ENCODE measurements around the gene HAUS8.

HAUS8 gene

DNA sequence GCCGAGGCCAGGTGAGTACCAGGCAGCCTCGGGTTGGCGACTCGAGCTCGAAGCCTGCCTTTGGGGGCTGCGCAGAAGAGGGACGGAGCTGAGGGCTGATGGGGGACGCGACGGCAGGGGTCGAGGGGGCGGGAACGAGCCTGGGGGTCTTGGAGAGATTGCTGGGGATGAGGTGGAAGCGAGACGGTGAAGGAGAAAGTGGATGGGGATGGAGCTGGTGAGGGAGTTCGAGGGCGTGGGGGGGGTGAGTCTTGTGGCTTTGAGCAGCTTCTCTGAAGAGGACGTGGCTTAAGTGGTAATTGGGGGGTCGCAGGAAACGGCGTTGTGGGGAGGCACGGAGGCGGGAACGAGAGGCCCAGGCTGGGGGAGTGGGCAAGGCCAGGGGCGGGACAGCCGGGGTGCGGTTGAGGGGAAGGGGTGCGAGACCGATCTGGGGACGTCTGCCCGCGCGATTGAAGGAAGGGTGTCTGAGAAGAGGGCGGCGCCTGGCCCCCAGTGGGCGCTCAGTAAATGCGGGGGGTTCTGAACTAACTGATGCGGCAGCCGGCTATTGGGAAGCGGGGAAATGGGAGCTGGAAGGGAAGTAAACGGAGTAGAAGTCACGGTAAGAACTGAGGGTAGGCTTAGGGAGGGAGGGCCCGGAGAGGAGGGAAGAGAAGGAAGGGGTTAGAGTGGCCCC is 751 bp upstream of the HAUS8 start:
- DNase-seq: peak; percentile 59

DNA sequence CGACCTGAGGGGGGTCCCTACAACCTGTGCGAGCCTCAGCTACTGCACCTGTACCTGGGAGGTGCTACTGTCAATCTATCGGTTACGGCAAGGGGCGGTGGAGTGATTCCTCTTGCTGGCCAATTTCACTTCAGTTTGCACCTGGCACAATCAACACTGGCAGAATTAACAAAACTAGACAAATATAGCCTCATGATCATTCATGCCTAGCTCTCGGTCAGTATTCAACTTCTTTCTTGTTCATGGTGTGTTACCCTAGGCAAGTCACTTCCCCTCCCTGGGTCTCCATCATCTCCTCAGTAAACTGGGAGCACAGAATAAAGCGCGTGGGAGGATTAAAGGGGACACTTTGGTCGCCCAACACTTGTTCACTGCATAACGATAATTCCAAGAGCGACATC is 618 bp downstream of the HAUS8 start:
- no peak for DNase-seq

- DNase-seq: no peak
Measured at GRCh38 chr19:17073869-17074633, 1.2 kb downstream of the HAUS8 start.

GRCh38 chr19:17070912-17071311 is 4.3 kb downstream of the HAUS8 start:
- DNase-seq: no peak

DNA sequence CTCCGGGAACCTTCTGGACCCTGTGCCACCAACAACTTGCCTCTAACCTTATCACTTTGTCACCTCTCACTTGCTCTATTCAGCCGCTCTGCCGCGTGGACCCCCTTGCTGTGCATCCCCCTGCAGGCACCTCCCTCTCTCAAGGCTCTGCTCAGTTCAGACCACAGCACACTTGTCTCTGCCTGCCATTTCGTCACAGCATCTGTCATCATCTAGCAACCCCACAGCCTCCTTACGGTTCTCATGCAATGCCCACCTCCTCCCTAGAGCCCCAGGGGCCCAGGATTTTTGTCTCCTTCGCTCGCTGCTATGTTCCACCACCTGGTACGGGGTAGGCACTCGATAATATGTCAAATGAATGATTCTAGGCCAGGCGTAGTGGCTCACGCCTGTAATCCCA is 4.8 kb downstream of the HAUS8 start:
- DNase-seq: no peak

DNA sequence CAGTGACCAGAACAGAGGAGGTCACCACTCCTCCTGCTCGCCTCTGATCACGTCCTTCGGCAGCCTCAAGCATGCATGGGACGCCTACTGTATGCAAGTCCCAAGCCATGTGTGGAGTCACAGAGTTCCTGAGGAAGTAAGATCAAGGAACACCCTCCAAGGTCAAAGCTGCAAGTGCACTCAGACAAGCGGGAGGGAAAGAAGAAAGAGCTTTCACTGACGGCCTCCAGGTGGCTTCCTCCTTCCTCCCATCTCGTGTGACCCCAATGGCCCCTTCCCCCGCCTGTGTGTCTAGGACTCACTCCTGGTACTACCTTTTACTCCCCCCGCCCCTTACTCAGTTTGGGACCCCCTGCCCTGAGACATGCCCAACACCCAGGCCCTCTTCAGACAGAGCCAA is 6.1 kb downstream of the HAUS8 start:
- DNase-seq: no peak

- DNase-seq: no peak
Measured at GRCh38 chr19:17063428-17063827, 11.8 kb downstream of the HAUS8 start.

GRCh38 chr19:17061691-17062090 is 13.6 kb downstream of the HAUS8 start:
- no peak for DNase-seq

GRCh38 chr19:17061205-17061604 is 14.0 kb downstream of the HAUS8 start:
- no peak for DNase-seq

GRCh38 chr19:17060802-17061201 is 14.4 kb downstream of the HAUS8 start:
- DNase-seq: peak; percentile 41

GRCh38 chr19:17058236-17058635 is 17.0 kb downstream of the HAUS8 start:
- DNase-seq: no peak

DNA sequence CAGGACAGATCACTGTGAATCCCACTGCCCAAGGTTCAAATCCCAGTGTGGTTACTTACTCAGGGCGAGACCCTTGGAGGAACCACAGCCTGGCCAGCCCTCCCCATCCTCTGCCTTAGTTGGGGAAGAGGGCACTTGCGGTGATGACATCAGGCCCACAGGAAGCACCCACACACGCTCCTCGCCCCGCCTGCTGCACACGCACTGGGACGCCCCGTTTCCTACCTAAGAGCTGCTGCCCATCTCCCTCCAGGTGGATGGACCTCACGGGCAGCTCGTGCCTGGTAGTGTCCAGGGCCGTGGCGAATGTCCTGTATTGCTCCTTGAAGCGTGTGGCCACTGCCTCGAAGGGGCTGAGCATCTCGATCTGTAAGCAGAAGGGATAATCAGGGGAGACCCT is 19.6 kb downstream of the HAUS8 start:
- no peak for DNase-seq

GRCh38 chr19:17054746-17055145 is 20.5 kb downstream of the HAUS8 start:
- no peak for DNase-seq

DNA sequence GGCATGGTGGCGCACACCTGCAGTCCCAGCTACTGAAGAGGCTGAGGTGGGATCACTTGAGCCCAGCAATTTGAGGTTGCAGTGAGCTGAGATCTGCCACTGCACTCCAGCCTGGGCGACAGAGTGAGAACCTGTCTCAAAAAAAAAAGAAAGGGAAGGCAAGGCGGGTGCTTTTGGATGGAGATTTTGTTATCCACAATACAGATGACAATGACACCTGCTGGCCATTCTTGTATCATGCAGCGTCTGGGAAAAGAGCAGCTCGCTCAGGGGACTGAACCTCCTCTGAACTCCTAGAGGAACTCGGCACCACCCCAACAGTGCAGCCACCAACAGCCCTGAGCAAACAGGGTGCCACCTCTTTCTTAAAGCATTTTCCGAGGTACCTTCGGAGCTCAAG is 22.8 kb downstream of the HAUS8 start:
- peak; percentile 61 for DNase-seq

DNA sequence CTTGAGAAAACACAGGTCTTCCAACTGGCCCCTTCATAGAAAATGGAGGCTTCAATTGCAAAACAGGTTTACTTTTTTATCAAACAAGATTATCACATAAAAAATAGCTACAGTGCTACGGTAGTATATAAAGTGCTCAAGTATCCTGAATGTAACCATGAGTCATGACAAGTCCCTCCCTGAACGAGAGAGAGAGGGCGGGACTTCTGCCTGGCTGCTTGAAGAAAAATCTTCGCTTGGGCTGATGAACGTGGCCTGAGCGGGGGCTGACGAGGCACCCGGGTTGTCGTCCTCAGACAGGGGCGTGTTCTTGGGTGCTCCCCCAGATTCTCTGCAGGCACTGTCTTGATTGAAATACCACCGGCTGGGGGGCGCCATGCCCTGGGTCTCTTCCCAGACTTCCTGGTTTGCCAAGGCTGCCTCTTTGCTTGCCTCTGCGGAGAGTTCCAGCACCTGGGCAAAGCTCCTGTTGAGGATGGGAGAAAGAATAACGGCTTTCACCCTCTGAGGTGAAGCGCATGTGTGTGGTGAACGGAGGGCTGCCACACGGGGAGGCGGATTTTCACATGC is 25.5 kb downstream of the HAUS8 start:
- peak; percentile 16 for DNase-seq

DNA sequence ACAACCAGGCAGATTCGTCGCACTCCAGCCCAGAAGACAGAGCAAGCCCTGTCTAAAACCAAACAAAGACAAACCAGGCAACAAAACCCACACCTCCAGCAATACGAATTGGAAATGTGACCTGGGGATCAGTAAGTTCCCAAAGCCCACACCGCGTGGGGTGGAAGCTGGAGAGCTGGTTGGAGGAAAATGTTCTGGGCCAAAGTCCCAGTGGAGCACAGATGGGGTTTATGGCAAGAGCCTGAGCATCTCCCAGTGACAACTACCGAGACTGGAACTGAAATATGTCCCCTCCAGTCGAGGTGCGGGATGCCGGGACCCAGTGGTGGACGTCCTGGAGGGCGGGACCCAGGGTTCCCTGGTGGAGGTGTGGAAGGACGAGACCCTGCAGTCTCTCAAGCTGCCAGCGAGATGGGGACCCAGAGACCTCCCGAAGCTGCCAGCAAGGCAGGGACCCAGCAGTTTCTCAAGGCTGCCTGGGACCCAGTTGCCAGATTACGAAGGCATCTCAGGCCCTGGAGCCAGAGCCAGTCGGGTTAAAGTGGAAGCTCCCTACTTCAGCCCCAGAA is 26.3 kb downstream of the HAUS8 start:
- DNase-seq: no peak

GRCh38 chr19:17045907-17046502 is 29.2 kb downstream of the HAUS8 start:
- no peak for DNase-seq

GRCh38 chr19:17043744-17044143 is 31.5 kb downstream of the HAUS8 start:
- no peak for DNase-seq

DNA sequence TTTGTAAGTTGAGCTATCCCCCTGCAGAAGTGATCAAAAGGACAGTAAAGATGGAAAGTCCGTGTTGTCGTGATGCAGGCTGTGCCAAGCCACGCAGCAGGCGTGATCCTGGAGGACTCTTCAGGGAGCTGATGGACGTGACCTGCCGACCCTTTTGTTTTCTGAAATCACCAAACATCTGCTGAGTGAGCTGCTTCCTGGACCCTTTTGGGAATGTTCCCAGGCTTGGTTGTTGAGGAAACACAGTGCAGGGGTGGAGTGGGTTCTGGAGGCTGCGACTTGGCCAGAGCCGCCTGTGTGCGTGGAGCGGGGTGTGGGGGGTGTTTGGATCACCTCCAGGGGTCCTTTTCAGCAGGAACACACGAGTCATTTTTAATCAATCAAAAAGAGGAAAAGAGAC is 33.3 kb downstream of the HAUS8 start:
- no peak for DNase-seq

GRCh38 chr19:17037966-17038500 is 37.2 kb downstream of the HAUS8 start:
- no peak for DNase-seq

DNA sequence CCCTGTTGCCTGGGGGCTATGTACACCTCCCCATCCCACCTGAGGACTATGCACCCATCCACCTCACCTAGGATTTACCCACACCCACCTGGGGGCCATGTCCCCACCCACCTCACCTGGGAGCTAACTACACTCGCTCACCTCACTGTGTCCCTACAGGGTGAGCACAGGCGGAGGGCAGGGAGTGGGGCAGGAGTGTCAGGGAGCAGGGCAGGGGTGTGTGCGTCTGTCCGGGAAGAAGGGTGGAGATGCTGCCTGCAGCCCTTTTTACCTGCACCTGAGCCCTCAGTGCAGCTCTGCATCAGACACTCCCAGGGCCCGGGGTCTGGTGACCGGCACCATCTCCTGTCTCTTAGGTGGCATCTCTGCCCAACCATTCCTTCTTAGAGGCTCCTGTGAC is 38.1 kb downstream of the HAUS8 start:
- no peak for DNase-seq

DNA sequence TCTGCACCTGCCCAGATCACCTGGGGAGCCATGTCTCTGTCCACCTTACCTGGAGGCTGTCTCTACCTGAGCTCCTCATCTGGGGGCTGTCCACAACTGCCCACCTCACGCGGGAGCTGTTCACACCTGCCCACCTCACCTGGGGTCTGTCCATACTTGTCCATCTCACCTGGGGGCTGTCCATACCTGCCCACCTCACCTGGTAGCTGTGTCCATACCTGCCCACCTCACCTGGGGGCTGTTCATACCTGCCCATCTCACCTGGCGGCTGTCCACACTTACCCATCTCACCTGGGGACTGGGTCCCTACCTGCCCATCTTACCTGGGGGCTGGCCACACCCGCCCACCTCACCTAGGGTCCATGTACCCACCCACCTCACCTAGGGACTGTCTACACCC is 38.6 kb downstream of the HAUS8 start:
- DNase-seq: no peak

GRCh38 chr19:17035842-17036424 is 39.3 kb downstream of the HAUS8 start:
- DNase-seq: peak; percentile 89
